ENCODE measurements around the gene SSH2.

- TF ChIP-seq CTCF (IDR thresholded peaks at IDR 0.05) (no peak), POLR2A (IDR thresholded peaks at IDR 0.05) (no peak)
Observed at GRCh38 chr17:29698837-29699236, 231.2 kb downstream of the SSH2 start.
